H9 (cell line): Measurements from ENCODE around the gene RAB40C. TPM values are rescaled to one million over a fixed set of nuclear protein-coding genes. Genes with fewer than 3 reads are reported as not detected.

ENCODE experiments used
- DNase-seq: peaks from one replicate; pipeline ENCODE4 v3.0.0-alpha.2; 2017
- H2AFZ ChIP-seq: one replicate; pipeline ENCODE4 v1.6.1; 2013; ENCODE audit warnings: mild to moderate bottlenecking, low read length, control low read depth, moderate library complexity
- H2AK5ac ChIP-seq: 2 replicates; pipeline ENCODE4 v1.6.1; 2013; ENCODE audit warnings: low read length, control low read depth, mixed read lengths; ENCODE audit not compliant: insufficient read length
- H2BK120ac ChIP-seq: one replicate; pipeline ENCODE4 v1.6.1; 2013; ENCODE audit warnings: low read depth, mild to moderate bottlenecking, low read length, control low read depth, inconsistent platforms; ENCODE audit not compliant: poor library complexity, severe bottlenecking
- H2BK12ac ChIP-seq: 2 replicates; pipeline ENCODE4 v1.6.1; 2013; ENCODE audit warnings: low read length, control low read depth, mixed read lengths, low read depth; ENCODE audit not compliant: insufficient read length
- H2BK15ac ChIP-seq: 2 replicates; pipeline ENCODE4 v1.6.1; 2013; ENCODE audit warnings: low read depth, low read length, control low read depth
- H2BK20ac ChIP-seq: one replicate; pipeline ENCODE4 v1.6.1; 2013; ENCODE audit warnings: low read depth, mild to moderate bottlenecking, low read length, control low read depth, inconsistent platforms; ENCODE audit not compliant: poor library complexity, severe bottlenecking
- H2BK5ac ChIP-seq: 2 replicates; pipeline ENCODE4 v1.6.1; 2013; ENCODE audit warnings: low read length, control low read depth, mixed read lengths; ENCODE audit not compliant: insufficient read length
- H3K14ac ChIP-seq: 2 replicates; pipeline ENCODE4 v1.6.1; 2013; ENCODE audit warnings: low read length, control low read depth; ENCODE audit not compliant: insufficient read depth
- H3K18ac ChIP-seq: 2 replicates; pipeline ENCODE4 v1.6.1; 2013; ENCODE audit warnings: low read depth, mild to moderate bottlenecking, mixed read lengths, low read length, control low read depth; ENCODE audit not compliant: insufficient read length
- H3K23ac ChIP-seq: 2 replicates; pipeline ENCODE4 v1.6.1; 2013; ENCODE audit warnings: low read length, control low read depth, mixed read lengths, low read depth; ENCODE audit not compliant: insufficient read length
- H3K23me2 ChIP-seq: 2 replicates; pipeline ENCODE4 v1.6.1; 2013; ENCODE audit warnings: low read depth, mild to moderate bottlenecking, mixed read lengths, low read length, control low read depth; ENCODE audit not compliant: insufficient read length, poor library complexity, severe bottlenecking
- H3K27ac ChIP-seq: 2 replicates; pipeline ENCODE4 v1.5.1; 2013; ENCODE audit warnings: low read length, control low read depth, mixed read lengths, low read depth; ENCODE audit not compliant: insufficient read length
- H3K27me3 ChIP-seq: 2 replicates; pipeline ENCODE4 v1.6.1; 2013; ENCODE audit warnings: low read length, control low read depth, inconsistent platforms; ENCODE audit not compliant: insufficient read depth
- H3K4ac ChIP-seq: 2 replicates; pipeline ENCODE4 v1.6.1; 2013; ENCODE audit warnings: low read depth, mild to moderate bottlenecking, control low read depth, inconsistent platforms, low read length, moderate library complexity
- H3K4me1 ChIP-seq: 2 replicates; pipeline ENCODE4 v1.6.1; 2013; ENCODE audit warnings: low read length, control low read depth, inconsistent platforms; ENCODE audit not compliant: insufficient read depth
- H3K4me2 ChIP-seq: 2 replicates; pipeline ENCODE4 v1.6.1; 2013; ENCODE audit warnings: low read length, control low read depth, mixed read lengths; ENCODE audit not compliant: insufficient read length, insufficient read depth
- H3K56ac ChIP-seq: 2 replicates; pipeline ENCODE4 v1.6.1; 2013; ENCODE audit warnings: low read depth, mild to moderate bottlenecking, mixed read lengths, low read length, control low read depth; ENCODE audit not compliant: insufficient read length
- H3K79me1 ChIP-seq: 2 replicates; pipeline ENCODE4 v1.6.1; 2013; ENCODE audit warnings: low read depth, mild to moderate bottlenecking, moderate library complexity, low read length, control low read depth, inconsistent platforms; ENCODE audit not compliant: insufficient read depth, poor library complexity, severe bottlenecking
- H3K79me2 ChIP-seq: 2 replicates; pipeline ENCODE4 v1.6.1; 2013; ENCODE audit warnings: low read length, control low read depth, inconsistent platforms; ENCODE audit not compliant: insufficient read depth
- H3K9ac ChIP-seq: 2 replicates; pipeline ENCODE4 v1.6.1; 2013; ENCODE audit warnings: low read length, control low read depth, mixed read lengths; ENCODE audit not compliant: insufficient read length; ENCODE audit errors: extremely low read depth
- H3K9me3 ChIP-seq: one replicate; pipeline ENCODE4 v1.6.1; 2013; ENCODE audit warnings: low read depth, low read length, inconsistent platforms; ENCODE audit not compliant: control insufficient read depth
- H3T11ph ChIP-seq: one replicate; pipeline ENCODE4 v1.6.1; 2013; ENCODE audit warnings: mild to moderate bottlenecking, low read length, control low read depth, inconsistent platforms
- H4K20me1 ChIP-seq: one replicate; pipeline ENCODE4 v1.6.1; 2013; ENCODE audit not compliant: control insufficient read depth, insufficient read length, insufficient read depth
- H4K5ac ChIP-seq: 2 replicates; pipeline ENCODE4 v1.6.1; 2013; ENCODE audit warnings: low read depth, mild to moderate bottlenecking, mixed read lengths, low read length, control low read depth; ENCODE audit not compliant: insufficient read length
- H4K8ac ChIP-seq: replicated peaks from 2 replicates; pipeline ENCODE4 v1.6.1; 2013; ENCODE audit warnings: low read length, control low read depth, mixed read lengths, low read depth; ENCODE audit not compliant: insufficient read length
- H4K91ac ChIP-seq: 2 replicates; pipeline ENCODE4 v1.6.1; 2013; ENCODE audit warnings: low read depth, mild to moderate bottlenecking, moderate library complexity, mixed read lengths, low read length, control low read depth; ENCODE audit not compliant: insufficient read length
- H3K27ac Mint-ChIP-seq, 3 experiments: 2 replicates in 2 of 3; 3 replicates in 1 of 3; pipeline ENCODE4 v1.8.0; 2020 to 2021; ENCODE audit warnings: mixed read lengths in 3 of 3, mild to moderate bottlenecking in 1 of 3, moderate library complexity in 1 of 3
- H3K27me3 Mint-ChIP-seq: 2 replicates; pipeline ENCODE4 v1.8.0; 2021; ENCODE audit warnings: low read depth, mild to moderate bottlenecking, moderate library complexity, mixed read lengths
- H3K36me3 Mint-ChIP-seq, 3 experiments: 2 replicates in 2 of 3; 3 replicates in 1 of 3; pipeline ENCODE4 v1.8.0; 2020 to 2021; ENCODE audit warnings: low read depth in 3 of 3, mixed read lengths in 3 of 3; ENCODE audit not compliant: insufficient read depth in 1 of 3
- H3K4me1 Mint-ChIP-seq, 2 experiments: 2 replicates each; pipeline ENCODE4 v1.8.0; 2020; ENCODE audit warnings: mixed read lengths in 2 of 2
- H3K4me3 Mint-ChIP-seq, 2 experiments: 2 replicates in 1 of 2; 3 replicates in 1 of 2; pipeline ENCODE4 v1.8.0; 2020 to 2021; ENCODE audit warnings: mild to moderate bottlenecking in 2 of 2, mixed read lengths in 2 of 2, moderate library complexity in 1 of 2
- H3K9me3 Mint-ChIP-seq, 2 experiments: 2 replicates in 1 of 2; 3 replicates in 1 of 2; pipeline ENCODE4 v1.8.0; 2020; ENCODE audit warnings: mild to moderate bottlenecking in 2 of 2, mixed read lengths in 2 of 2, moderate library complexity in 1 of 2
- WGBS: extraction: QIAGEN DNeasy Blood & Tissue Kit; methylation state at CpG from one replicate; pipeline ENCODE4 v1.1.7; 2013; ENCODE audit warnings: missing lambda C conversion rate, low lambda C conversion rate, mixed read lengths; ENCODE audit not compliant: insufficient read length; ENCODE audit errors: extremely low coverage; 5-methylcytosine and 5-hydroxymethylcytosine counted together
- total RNA-seq: library from RNA; stranded (reverse); gene quantifications from 2 replicates; pipeline ENCODE4 v1.2.1, GENCODE V29; 2021
- TF ChIP-seq, protein P1 (sequence below): fragments of 200-600 bp; sonication (generic); conservative IDR thresholded peaks from 3 replicates; pipeline ENCODE4 v1.8.0; 2021; ENCODE audit warnings: antibody characterized with exemption, mild to moderate bottlenecking

The RAB40C gene
- total RNA-seq, 1 experiment from 2014 or later: 19.1 TPM

DNA sequence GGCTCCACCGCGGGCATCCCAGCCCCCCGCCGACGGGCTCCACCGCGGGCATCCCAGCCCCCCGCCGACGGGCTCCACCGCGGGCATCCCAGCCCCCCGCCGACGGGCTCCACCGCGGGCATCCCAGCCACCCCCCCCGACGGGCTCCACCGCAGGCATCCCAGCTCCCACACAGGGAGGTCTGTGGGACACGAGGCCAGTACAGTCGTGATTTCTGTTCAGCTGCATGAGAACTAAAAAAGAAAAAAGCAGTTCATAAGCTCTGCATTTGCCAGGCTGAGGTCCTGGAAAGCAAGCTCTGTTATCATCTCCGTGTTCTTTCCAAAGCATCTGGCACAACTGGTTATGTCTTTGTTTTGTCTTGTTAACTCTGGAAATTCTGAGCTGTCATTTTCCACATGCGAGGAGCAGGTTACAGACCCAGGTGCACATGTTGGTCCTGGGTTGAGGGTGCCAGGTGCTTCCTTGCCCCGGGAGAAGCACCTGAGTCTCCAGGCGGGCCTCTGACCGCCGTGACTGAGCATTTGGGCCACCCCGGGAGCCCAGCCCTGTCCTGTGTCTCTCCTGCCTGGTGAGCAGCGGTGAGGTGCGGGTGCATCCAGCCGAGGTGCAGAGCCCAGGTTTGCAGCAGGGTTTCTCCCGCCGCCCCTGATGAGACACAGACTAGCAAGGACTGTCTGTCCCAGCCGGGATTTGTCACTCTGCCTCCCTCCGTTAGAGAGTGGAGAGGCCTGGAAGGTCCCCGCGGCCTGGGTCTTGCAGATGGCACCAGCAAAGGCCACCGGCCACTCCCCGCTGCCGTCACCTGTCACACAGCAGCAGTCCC, 31.0 kb downstream of the RAB40C start:
- Mint-ChIP-seq H3K27me3 (no peaks in the 10 kb centered on the region), H3K9me3 (no peaks in the 10 kb centered on the region), H3K27ac (peak overlapping the region in 1 of 3 experiments; percentile 68; a peak in 1 of 7 replicates), H3K4me1 (peaks cover 15 to 27% of the 10 kb centered on the region in 2 experiments), H3K4me3 (no peak overlapping the region), H3K36me3 (peaks cover 0 to 4% (median 0%) of the 10 kb centered on the region in 3 experiments; a peak in 1 of 7 replicates)
- Histone ChIP-seq H2BK120ac (no peak overlapping the region), H3K27ac (no peak overlapping the region), H4K5ac (no peak overlapping the region), H3K79me2 (no peaks in the 10 kb centered on the region), H2BK12ac (no peak overlapping the region), H4K20me1 (no peaks in the 10 kb centered on the region), H3K14ac (no peak overlapping the region; the same call in 1 of the 2 replicates), H3K9ac (no peak overlapping the region), H3K79me1 (no peaks in the 10 kb centered on the region), H2BK5ac (no peak overlapping the region), H3K23ac (no peak overlapping the region), H3K4me1 (no peaks in the 10 kb centered on the region; the same call in 1 of the 2 replicates), H3K4ac (no peak overlapping the region), H3T11ph (no peak overlapping the region), H2BK15ac (no peak overlapping the region), H4K91ac (no peak overlapping the region), H3K4me2 (no peak overlapping the region), H3K18ac (no peak overlapping the region), H3K9me3 (no peaks in the 10 kb centered on the region), H3K27me3 (no peaks in the 10 kb centered on the region), H4K8ac (no peak overlapping the region), H2AFZ (no peak overlapping the region), H2BK20ac (no peak overlapping the region), H2AK5ac (no peak overlapping the region), H3K56ac (no peak overlapping the region), H3K23me2 (no peaks in the 10 kb centered on the region)
- peak; percentile 33 for DNase-seq
- TF ChIP-seq, protein P1, sequence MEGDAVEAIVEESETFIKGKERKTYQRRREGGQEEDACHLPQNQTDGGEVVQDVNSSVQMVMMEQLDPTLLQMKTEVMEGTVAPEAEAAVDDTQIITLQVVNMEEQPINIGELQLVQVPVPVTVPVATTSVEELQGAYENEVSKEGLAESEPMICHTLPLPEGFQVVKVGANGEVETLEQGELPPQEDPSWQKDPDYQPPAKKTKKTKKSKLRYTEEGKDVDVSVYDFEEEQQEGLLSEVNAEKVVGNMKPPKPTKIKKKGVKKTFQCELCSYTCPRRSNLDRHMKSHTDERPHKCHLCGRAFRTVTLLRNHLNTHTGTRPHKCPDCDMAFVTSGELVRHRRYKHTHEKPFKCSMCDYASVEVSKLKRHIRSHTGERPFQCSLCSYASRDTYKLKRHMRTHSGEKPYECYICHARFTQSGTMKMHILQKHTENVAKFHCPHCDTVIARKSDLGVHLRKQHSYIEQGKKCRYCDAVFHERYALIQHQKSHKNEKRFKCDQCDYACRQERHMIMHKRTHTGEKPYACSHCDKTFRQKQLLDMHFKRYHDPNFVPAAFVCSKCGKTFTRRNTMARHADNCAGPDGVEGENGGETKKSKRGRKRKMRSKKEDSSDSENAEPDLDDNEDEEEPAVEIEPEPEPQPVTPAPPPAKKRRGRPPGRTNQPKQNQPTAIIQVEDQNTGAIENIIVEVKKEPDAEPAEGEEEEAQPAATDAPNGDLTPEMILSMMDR: no peak
- WGBS: no CpG with 5 or more reads among the region's 41 CpGs
